Measurements from ENCODE around the gene KLHL28. TPM values are rescaled to one million over a fixed set of nuclear protein-coding genes. Genes with fewer than 3 reads are reported as not detected.

KLHL28 gene
- total and polyA plus RNA-seq, 10 of the 15 experiments (the other 5 are each of a cell fraction or from before 2014, with no cell fraction given): 2.7 to 9.8 (median 6.2) TPM

DNA sequence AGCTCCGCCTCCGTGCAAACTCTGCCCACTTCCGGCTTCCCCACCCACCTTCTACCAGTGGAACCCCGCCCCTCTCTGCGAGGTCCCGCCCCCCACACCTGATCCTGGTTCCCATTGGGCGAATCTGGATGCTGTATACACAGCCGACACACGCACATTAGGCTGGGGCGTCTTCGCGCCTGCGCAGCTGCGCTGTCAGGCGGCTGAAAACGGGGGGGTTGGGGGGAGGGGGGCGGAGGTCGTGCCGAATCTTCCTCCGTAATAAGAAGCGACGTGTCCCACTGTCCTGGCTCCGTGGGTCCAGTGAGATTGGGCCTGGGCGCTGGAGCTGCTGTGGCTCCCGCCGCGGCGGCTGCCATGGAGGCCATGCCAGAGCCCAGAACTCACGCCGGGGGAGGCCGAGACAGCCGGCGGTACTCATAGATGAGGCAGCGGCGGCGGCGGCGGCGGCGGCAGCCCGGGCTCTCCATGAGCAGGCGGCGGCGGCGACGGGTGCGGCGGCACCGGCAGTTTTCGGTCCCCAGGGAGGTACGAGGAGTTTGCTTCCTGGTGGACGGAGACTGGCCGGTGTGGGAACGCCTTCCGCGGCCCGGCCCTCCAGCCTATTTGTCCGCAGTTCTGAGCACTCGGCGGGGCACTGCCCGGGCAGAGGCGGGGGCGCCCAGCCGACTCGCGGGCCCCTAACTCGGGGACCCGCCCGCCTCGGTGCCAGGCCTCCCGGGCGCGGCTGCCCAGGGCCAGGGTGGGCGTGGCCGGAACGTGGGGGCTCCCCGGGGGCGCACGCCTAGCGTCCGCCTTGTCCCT is 64.5 kb downstream of the KLHL28 start (continued):
- TF ChIP-seq, protein P1, sequence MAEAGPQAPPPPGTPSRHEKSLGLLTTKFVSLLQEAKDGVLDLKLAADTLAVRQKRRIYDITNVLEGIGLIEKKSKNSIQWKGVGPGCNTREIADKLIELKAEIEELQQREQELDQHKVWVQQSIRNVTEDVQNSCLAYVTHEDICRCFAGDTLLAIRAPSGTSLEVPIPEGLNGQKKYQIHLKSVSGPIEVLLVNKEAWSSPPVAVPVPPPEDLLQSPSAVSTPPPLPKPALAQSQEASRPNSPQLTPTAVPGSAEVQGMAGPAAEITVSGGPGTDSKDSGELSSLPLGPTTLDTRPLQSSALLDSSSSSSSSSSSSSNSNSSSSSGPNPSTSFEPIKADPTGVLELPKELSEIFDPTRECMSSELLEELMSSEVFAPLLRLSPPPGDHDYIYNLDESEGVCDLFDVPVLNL (IDR thresholded peaks at IDR 0.05; ENCODE audit: low read depth, low read length): no peak
- TF ChIP-seq LARP7 (IDR thresholded peaks at IDR 0.05): no peak; the same call in none of the 2 replicates
- no peak for TF ChIP-seq NFIC (IDR thresholded peaks at IDR 0.05; ENCODE audit: low read depth, low read length)
- TF ChIP-seq SP1 (IDR thresholded peaks at IDR 0.05; ENCODE audit: low read depth, low read length): peak; percentile 10
- no peak for TF ChIP-seq SREBF2 (IDR thresholded peaks at IDR 0.05; ENCODE audit: low read length)
- TF ChIP-seq CREB1 (IDR thresholded peaks at IDR 0.05; ENCODE audit: low read depth): peak; percentile 56; the same call in 1 of the 2 replicates
- TF ChIP-seq, protein P2, sequence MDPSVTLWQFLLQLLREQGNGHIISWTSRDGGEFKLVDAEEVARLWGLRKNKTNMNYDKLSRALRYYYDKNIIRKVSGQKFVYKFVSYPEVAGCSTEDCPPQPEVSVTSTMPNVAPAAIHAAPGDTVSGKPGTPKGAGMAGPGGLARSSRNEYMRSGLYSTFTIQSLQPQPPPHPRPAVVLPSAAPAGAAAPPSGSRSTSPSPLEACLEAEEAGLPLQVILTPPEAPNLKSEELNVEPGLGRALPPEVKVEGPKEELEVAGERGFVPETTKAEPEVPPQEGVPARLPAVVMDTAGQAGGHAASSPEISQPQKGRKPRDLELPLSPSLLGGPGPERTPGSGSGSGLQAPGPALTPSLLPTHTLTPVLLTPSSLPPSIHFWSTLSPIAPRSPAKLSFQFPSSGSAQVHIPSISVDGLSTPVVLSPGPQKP (IDR thresholded peaks at IDR 0.05; ENCODE audit: low read depth, low read length): peak; percentile 54; the same call in 1 of the 2 replicates
- 0 out of 2 replicates have a peak, but pooled peaks have one; percentile 9 for TF ChIP-seq NFYB (IDR thresholded peaks at IDR 0.05; ENCODE audit: insufficient read depth, low read depth, low read length)
- no peak for TF ChIP-seq CBX3 (IDR thresholded peaks at IDR 0.05; ENCODE audit: borderline replicate concordance, low read depth)
- 0 out of 4 replicates have a peak, but pooled peaks of 1 of the 2 experiments have one; percentile 1 for TF ChIP-seq SRF (IDR thresholded peaks at IDR 0.05; ENCODE audit: low read depth in 2 of 2, low read length in 2 of 2)
- peak; percentile 86; the same call in 1 of the 2 replicates for TF ChIP-seq SMARCA5 (IDR thresholded peaks at IDR 0.05)
- TF ChIP-seq DPF2 (IDR thresholded peaks at IDR 0.05): peak; percentile 87
- no peak for TF ChIP-seq RCOR1 (conservative IDR thresholded peaks at IDR 0.05; ENCODE audit: low read depth, low read length)
- TF ChIP-seq FOXK2 (IDR thresholded peaks at IDR 0.05): peak; percentile 19
- TF ChIP-seq SREBF1 (IDR thresholded peaks at IDR 0.05; ENCODE audit: low read length): no peak
- TF ChIP-seq NR2C2 (IDR thresholded peaks at IDR 0.05; ENCODE audit: borderline replicate concordance, control insufficient read depth, insufficient read length, low read depth): no peak
- TF ChIP-seq JUND (IDR thresholded peaks at IDR 0.05; ENCODE audit: low read depth, low read length): no peak
- TF ChIP-seq ESRRA (IDR thresholded peaks at IDR 0.05; ENCODE audit: low read length): no peak
- TF ChIP-seq STAT3 (IDR thresholded peaks at IDR 0.05; ENCODE audit: low read depth, low read length): no peak
- no peak for TF ChIP-seq ZNF274 (IDR thresholded peaks at IDR 0.05; ENCODE audit: insufficient read depth, insufficient read length)
- no peak for TF ChIP-seq RELA (IDR thresholded peaks at IDR 0.05; ENCODE audit: borderline replicate concordance, partially characterized antibody)
- 0 out of 2 replicates have a peak, but pooled peaks have one; percentile 27 for TF ChIP-seq ZNF24 (IDR thresholded peaks at IDR 0.05)
- TF ChIP-seq IKZF1 (conservative IDR thresholded peaks at IDR 0.05): peak; percentile 88
- TF ChIP-seq CHD4 (IDR thresholded peaks at IDR 0.05): no peak
- TF ChIP-seq TCF12 (IDR thresholded peaks at IDR 0.05; ENCODE audit: low read depth, low read length): peak; percentile 36; the same call in 1 of the 2 replicates
- no peak for TF ChIP-seq KDM1A (IDR thresholded peaks at IDR 0.05; ENCODE audit: borderline replicate concordance)
- no peak for TF ChIP-seq NBN (IDR thresholded peaks at IDR 0.05)
- TF ChIP-seq, protein P3, sequence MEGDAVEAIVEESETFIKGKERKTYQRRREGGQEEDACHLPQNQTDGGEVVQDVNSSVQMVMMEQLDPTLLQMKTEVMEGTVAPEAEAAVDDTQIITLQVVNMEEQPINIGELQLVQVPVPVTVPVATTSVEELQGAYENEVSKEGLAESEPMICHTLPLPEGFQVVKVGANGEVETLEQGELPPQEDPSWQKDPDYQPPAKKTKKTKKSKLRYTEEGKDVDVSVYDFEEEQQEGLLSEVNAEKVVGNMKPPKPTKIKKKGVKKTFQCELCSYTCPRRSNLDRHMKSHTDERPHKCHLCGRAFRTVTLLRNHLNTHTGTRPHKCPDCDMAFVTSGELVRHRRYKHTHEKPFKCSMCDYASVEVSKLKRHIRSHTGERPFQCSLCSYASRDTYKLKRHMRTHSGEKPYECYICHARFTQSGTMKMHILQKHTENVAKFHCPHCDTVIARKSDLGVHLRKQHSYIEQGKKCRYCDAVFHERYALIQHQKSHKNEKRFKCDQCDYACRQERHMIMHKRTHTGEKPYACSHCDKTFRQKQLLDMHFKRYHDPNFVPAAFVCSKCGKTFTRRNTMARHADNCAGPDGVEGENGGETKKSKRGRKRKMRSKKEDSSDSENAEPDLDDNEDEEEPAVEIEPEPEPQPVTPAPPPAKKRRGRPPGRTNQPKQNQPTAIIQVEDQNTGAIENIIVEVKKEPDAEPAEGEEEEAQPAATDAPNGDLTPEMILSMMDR (IDR thresholded peaks at IDR 0.05 in 2 of 3, conservative IDR thresholded peaks at IDR 0.05 in 1 of 3; ENCODE audit: control insufficient read depth in 2 of 3, extremely low read depth in 1 of 3, insufficient read depth in 1 of 3, low read depth in 3 of 3, low read length in 3 of 3): no peak
- TF ChIP-seq PML (IDR thresholded peaks at IDR 0.05; ENCODE audit: low read length): 0 out of 2 replicates have a peak, but pooled peaks have one; percentile 49
- TF ChIP-seq YY1 (IDR thresholded peaks at IDR 0.05; ENCODE audit: low read depth, low read length): peak; percentile 47; the same call in 1 of the 2 replicates

Measured in GM12878 (cell line).